Smooth muscle cell (in vitro differentiated cells): ENCODE data around the gene P2RX7. TPM values are rescaled to one million over a fixed set of nuclear protein-coding genes. Genes with fewer than 3 reads are reported as not detected.

Experiments used
- DNase-seq: peaks from one replicate; lab custom pipeline; 2025; ENCODE audit not compliant: unreplicated experiment; lab: John Stamatoyannopoulos, UW
- H2AFZ ChIP-seq: fragments of 200-600 bp; sonication (generic); 2 replicates; pipeline ENCODE4 v1.6.0; 2016; ENCODE audit warnings: antibody characterized with exemption, low read depth, mild to moderate bottlenecking
- H3F3A ChIP-seq: fragments of 200-600 bp; sonication (generic); 2 replicates; pipeline ENCODE4 v1.6.0; 2017; ENCODE audit warnings: antibody characterized with exemption, low read depth
- H3K27ac ChIP-seq: fragments of 200-600 bp; sonication (generic); 2 replicates; pipeline ENCODE4 v1.5.1; 2016; ENCODE audit warnings: low read depth, mild to moderate bottlenecking
- H3K27me3 ChIP-seq: fragments of 200-600 bp; sonication (generic); 2 replicates; pipeline ENCODE4 v1.6.1; 2016; ENCODE audit warnings: low read depth, mild to moderate bottlenecking
- H3K36me3 ChIP-seq: fragments of 200-600 bp; sonication (generic); 2 replicates; pipeline ENCODE4 v1.5.1; 2016; ENCODE audit warnings: low read depth
- H3K4me1 ChIP-seq: fragments of 200-600 bp; sonication (generic); 2 replicates; pipeline ENCODE4 v1.5.1; 2016; ENCODE audit warnings: low read depth
- H3K4me2 ChIP-seq: fragments of 200-600 bp; sonication (generic); 2 replicates; pipeline ENCODE4 v1.6.0; 2016; ENCODE audit warnings: mild to moderate bottlenecking
- H3K4me3 ChIP-seq: fragments of 200-600 bp; sonication (generic); 2 replicates; pipeline ENCODE4 v1.5.1; 2016; ENCODE audit warnings: mild to moderate bottlenecking
- H3K79me2 ChIP-seq: fragments of 200-600 bp; sonication (generic); 2 replicates; pipeline ENCODE4 v1.6.0; 2016; ENCODE audit warnings: low read depth, mild to moderate bottlenecking
- H3K9ac ChIP-seq: fragments of 200-600 bp; sonication (generic); 2 replicates; pipeline ENCODE4 v1.6.0; 2016; ENCODE audit warnings: low read depth
- H3K9me3 ChIP-seq: fragments of 200-600 bp; sonication (generic); replicated peaks from 2 replicates; pipeline ENCODE4 v1.5.1; 2016; ENCODE audit warnings: low read depth
- H4K20me1 ChIP-seq: fragments of 200-600 bp; sonication (generic); 2 replicates; pipeline ENCODE4 v1.6.0; 2016; ENCODE audit warnings: low read depth
- CTCF ChIP-seq: fragments of 200-600 bp; sonication (generic); IDR thresholded peaks from 2 replicates; pipeline ENCODE4 v1.5.1; 2017; ENCODE audit warnings: borderline replicate concordance, mild to moderate bottlenecking, antibody characterized with exemption; ENCODE audit not compliant: insufficient read depth, poor library complexity, severe bottlenecking
- WGBS: methylation state at CpG from one replicate; pipeline ENCODE4 v1.1.7; 2016; ENCODE audit warnings: low lambda C conversion rate; 5-methylcytosine and 5-hydroxymethylcytosine counted together
- polyA plus RNA-seq: library from polyadenylated mRNA; unstranded; fragments of >200 nt; fragmentation: Nextera tagmentation; extraction: Ambion mirVana; gene quantifications from 2 replicates; pipeline ENCODE4 v1.2.1, GENCODE V29; 2016
- total RNA-seq: library from RNA; depleted of rRNA; stranded (reverse); fragments of >200 nt; gene quantifications from 2 replicates; pipeline ENCODE4 v1.2.3, GENCODE V29; 2014

The P2RX7 gene
- total and polyA plus RNA-seq, 2 experiments from 2014 or later = 1.1 to 1.6 TPM

- no peaks in the 10 kb centered on the region for H3K9me3 ChIP-seq
- DNase-seq = no peak
- no peak overlapping the region for H3K27ac ChIP-seq
- no peaks in the 10 kb centered on the region for H3F3A ChIP-seq
- 94% methylated on average over 17 of the region's 17 CpGs for WGBS
- no peak overlapping the region for H3K4me3 ChIP-seq
- no peaks in the 10 kb centered on the region for H3K79me2 ChIP-seq
- no peaks in the 10 kb centered on the region for H3K4me1 ChIP-seq
- H4K20me1 ChIP-seq = no peaks in the 10 kb centered on the region
- TF ChIP-seq CTCF = no peak
- no peak overlapping the region for H3K4me2 ChIP-seq
- no peak overlapping the region for H3K9ac ChIP-seq
- H3K27me3 ChIP-seq = peaks cover 11% of the 10 kb centered on the region
- no peak overlapping the region for H2AFZ ChIP-seq
- H3K36me3 ChIP-seq = no peaks in the 10 kb centered on the region
Observed at GRCh38 chr12:121085506-121086353, 46.9 kb upstream of the P2RX7 start.

GRCh38 chr12:121086781-121087295, 45.8 kb upstream of the P2RX7 start:
- no peak overlapping the region for H3K4me3 ChIP-seq
- DNase-seq = no peak
- no peaks in the 10 kb centered on the region for H3K9me3 ChIP-seq
- H3K27me3 ChIP-seq = peaks cover 3% of the 10 kb centered on the region
- no peak overlapping the region for H3K4me2 ChIP-seq
- WGBS = 90% methylated on average over 8 of the region's 8 CpGs
- H3K36me3 ChIP-seq = no peaks in the 10 kb centered on the region
- no peaks in the 10 kb centered on the region for H3K4me1 ChIP-seq
- H3K79me2 ChIP-seq = no peaks in the 10 kb centered on the region
- no peaks in the 10 kb centered on the region for H3F3A ChIP-seq
- H2AFZ ChIP-seq = no peak overlapping the region
- H3K27ac ChIP-seq = no peak overlapping the region
- no peaks in the 10 kb centered on the region for H4K20me1 ChIP-seq
- TF ChIP-seq CTCF = no peak
- no peak overlapping the region for H3K9ac ChIP-seq

GRCh38 chr12:121087467-121088194, 45.0 kb upstream of the P2RX7 start:
- Histone ChIP-seq H4K20me1 (no peaks in the 10 kb centered on the region), H3K4me2 (no peak overlapping the region), H3F3A (no peaks in the 10 kb centered on the region), H3K9me3 (no peaks in the 10 kb centered on the region), H2AFZ (no peak overlapping the region), H3K27ac (no peak overlapping the region), H3K79me2 (no peaks in the 10 kb centered on the region), H3K9ac (no peak overlapping the region), H3K4me3 (no peak overlapping the region), H3K4me1 (no peaks in the 10 kb centered on the region), H3K36me3 (no peaks in the 10 kb centered on the region), H3K27me3 (no peaks in the 10 kb centered on the region)
- TF ChIP-seq CTCF = no peak
- DNase-seq = no peak
- WGBS = 67% methylated on average over 11 of the region's 11 CpGs
